ENCODE results near the gene FERMT3. TPM values are rescaled to one million over a fixed set of nuclear protein-coding genes. Genes with fewer than 3 reads are reported as not detected.

FERMT3 gene
- total RNA-seq, 2 experiments from 2014 or later = 55.8 to 61.1 TPM

GRCh38 chr11:64251016-64251752, 44.7 kb downstream of the FERMT3 start, which contains the start of gene PLCB3:
PLCB3 (plus strand) TSS chr11:64251530; CDS start chr11:64251650, 120 bp downstream.
- no peaks in the 10 kb centered on the region for H3K9me3 ChIP-seq (ENCODE audit: control insufficient read depth in 1 of 2, insufficient read depth in 1 of 2, low read length in 2 of 2)
- Mint-ChIP-seq H3K4me1 (ENCODE audit: low read depth) (peaks cover 25% of the 10 kb centered on the region), H3K9me3 (no peaks in the 10 kb centered on the region), H3K4me3 (peak within 1 kb of the TSS; percentile 92), H3K36me3 (ENCODE audit: low read depth) (no peaks in the 10 kb centered on the region), H3K27ac (no peak within 1 kb of the TSS), H3K27me3 (no peaks in the 10 kb centered on the region)
- no peaks in the 10 kb centered on the region for H3K36me3 ChIP-seq (ENCODE audit: insufficient read depth, low read length)
- H3K27ac ChIP-seq (ENCODE audit: low read depth in 1 of 2, low read length in 2 of 2) = no peak within 1 kb of the TSS
- DNase-seq (peak in 13 of 14 experiments; percentile 39 to 82 (median 60)), ATAC-seq (ENCODE audit: poor library complexity) (peak; percentile 72)
- H3K4me3 ChIP-seq (ENCODE audit: low read length) = peak within 1 kb of the TSS; percentile 78
- TF ChIP-seq CTCF (IDR thresholded peaks at IDR 0.05) = peak; percentile 64
- H3K27me3 ChIP-seq (ENCODE audit: control insufficient read depth in 1 of 2, insufficient read depth in 2 of 2, low read length in 2 of 2) = no peaks in the 10 kb centered on the region
- POLR2A ChIA-PET = interaction anchor here (0.8 to 4.5 kb wide), 8 partner anchors 10 to 45 kb away, joined by 3 to 35 read pairs (median 5); partner anchors contain the start of genes BAD, FERMT3, FKBP2 and NUDT22
- peaks cover 44% of the 10 kb centered on the region for H3K4me1 ChIP-seq (ENCODE audit: insufficient read depth, low read length)
- CTCF ChIA-PET = interaction anchor here (0.9 to 4.7 kb wide), 14 partner anchors 8 to 67 kb away, joined by 3 to 56 read pairs (median 5); partner anchors contain the start of genes CATSPERZ, ESRRA, FERMT3 and FKBP2
- intact Hi-C loops (cut with DNase I, micrococcal nuclease) = loop anchor here (1.0 to 10.0 kb wide), 6 partner anchors 18 to 404 kb away; partner anchors contain the start of genes ESRRA (in 1 of the 2) and STIP1 (in 1 of the 2)

GRCh38 chr11:64251753-64252002, 45.2 kb downstream of the FERMT3 start:
- Histone ChIP-seq H3K9me3 (ENCODE audit: control insufficient read depth in 1 of 2, insufficient read depth in 1 of 2, low read length in 2 of 2) (no peaks in the 10 kb centered on the region), H3K36me3 (ENCODE audit: insufficient read depth, low read length) (peaks cover 3% of the 10 kb centered on the region), H3K27me3 (ENCODE audit: control insufficient read depth in 1 of 2, insufficient read depth in 2 of 2, low read length in 2 of 2) (no peaks in the 10 kb centered on the region), H3K4me1 (ENCODE audit: insufficient read depth, low read length) (peaks cover 43% of the 10 kb centered on the region), H3K27ac (ENCODE audit: low read depth in 1 of 2, low read length in 2 of 2) (no peak overlapping the region), H3K4me3 (ENCODE audit: low read length) (peak overlapping the region; percentile 78)
- ATAC-seq (ENCODE audit: poor library complexity) = peak; percentile 7
- no peak for TF ChIP-seq CTCF (IDR thresholded peaks at IDR 0.05)
- DNase-seq = no peak
- Mint-ChIP-seq H3K27me3 (no peaks in the 10 kb centered on the region), H3K4me3 (peak overlapping the region; percentile 92), H3K4me1 (ENCODE audit: low read depth) (peaks cover 25% of the 10 kb centered on the region), H3K27ac (no peak overlapping the region), H3K36me3 (ENCODE audit: low read depth) (no peaks in the 10 kb centered on the region), H3K9me3 (no peaks in the 10 kb centered on the region)
- intact Hi-C loops (cut with DNase I, micrococcal nuclease) = loop anchor here (1.0 to 10.0 kb wide), 6 partner anchors 18 to 403 kb away; partner anchors contain the start of genes ESRRA (in 1 of the 2) and STIP1 (in 1 of the 2)
- CTCF ChIA-PET = interaction anchor here (0.9 to 4.7 kb wide), 14 partner anchors 9 to 66 kb away, joined by 3 to 56 read pairs (median 5); partner anchors contain the start of genes CATSPERZ, ESRRA, FERMT3 and FKBP2
- POLR2A ChIA-PET = interaction anchor here (0.7 to 4.5 kb wide), 7 partner anchors 11 to 493 kb away, joined by 3 to 35 read pairs (median 6); partner anchors contain the start of genes FERMT3, FKBP2, NUDT22 and TRPT1

GRCh38 chr11:64252003-64252872, 45.7 kb downstream of the FERMT3 start:
- H3K9me3 ChIP-seq (ENCODE audit: control insufficient read depth in 1 of 2, insufficient read depth in 1 of 2, low read length in 2 of 2) = no peaks in the 10 kb centered on the region
- peak overlapping the region; percentile 92 for H3K4me3 Mint-ChIP-seq
- no peak overlapping the region for H3K27ac ChIP-seq (ENCODE audit: low read depth in 1 of 2, low read length in 2 of 2)
- H3K36me3 ChIP-seq (ENCODE audit: insufficient read depth, low read length) = peaks cover 4% of the 10 kb centered on the region
- POLR2A ChIA-PET = interaction anchor here (0.7 to 4.5 kb wide), 7 partner anchors 11 to 493 kb away, joined by 3 to 35 read pairs (median 6); partner anchors contain the start of genes FERMT3, FKBP2, NUDT22 and TRPT1
- no peak overlapping the region for H3K27ac Mint-ChIP-seq
- no peaks in the 10 kb centered on the region for H3K36me3 Mint-ChIP-seq (ENCODE audit: low read depth)
- peak overlapping the region; percentile 78 for H3K4me3 ChIP-seq (ENCODE audit: low read length)
- H3K9me3 Mint-ChIP-seq = no peaks in the 10 kb centered on the region
- no peak for ATAC-seq (ENCODE audit: poor library complexity)
- DNase-seq = peak in 2 of 14 experiments; percentile 40 to 49
- no peaks in the 10 kb centered on the region for H3K27me3 Mint-ChIP-seq
- no peak for TF ChIP-seq CTCF (IDR thresholded peaks at IDR 0.05)
- H3K4me1 ChIP-seq (ENCODE audit: insufficient read depth, low read length) = peaks cover 38% of the 10 kb centered on the region
- peaks cover 20% of the 10 kb centered on the region for H3K4me1 Mint-ChIP-seq (ENCODE audit: low read depth)
- H3K27me3 ChIP-seq (ENCODE audit: control insufficient read depth in 1 of 2, insufficient read depth in 2 of 2, low read length in 2 of 2) = no peaks in the 10 kb centered on the region
- CTCF ChIA-PET = interaction anchor here (0.9 to 4.7 kb wide), 14 partner anchors 9 to 66 kb away, joined by 3 to 56 read pairs (median 5); partner anchors contain the start of genes CATSPERZ, ESRRA, FERMT3 and FKBP2
- intact Hi-C loops (cut with DNase I, micrococcal nuclease) = loop anchor here (1.0 to 10.0 kb wide), 3 partner anchors 17 to 403 kb away; partner anchors contain the start of gene STIP1 (in 1 of the 2)

All from CD4-positive, alpha-beta T cell (primary cell).